ENCODE measurements around the gene MLYCD. TPM values are rescaled to one million over a fixed set of nuclear protein-coding genes. Genes with fewer than 3 reads are reported as not detected.

MLYCD gene
- total and polyA plus RNA-seq, 4 donors: 4.1 to 7.7 (median 4.8) TPM

GRCh38 chr16:83862661-83863060 lies 36.3 kb upstream of the MLYCD start:
- Histone ChIP-seq H3K27ac (ENCODE audit: low read depth, low read length) (no peak overlapping the region), H3K36me3 (ENCODE audit: control insufficient read depth, insufficient read depth, low read length) (no peaks in the 10 kb centered on the region), H3K4me3 (ENCODE audit: low read depth, low read length) (no peak overlapping the region), H3K27me3 (ENCODE audit: control insufficient read depth, insufficient read depth, low read length) (no peaks in the 10 kb centered on the region), H3K9me3 (ENCODE audit: control insufficient read depth, insufficient read depth, low read length) (no peaks in the 10 kb centered on the region), H3K4me1 (ENCODE audit: control insufficient read depth, insufficient read depth, low read length) (no peaks in the 10 kb centered on the region)
- 100% methylated on average over 2 of the region's 7 CpGs for WGBS (ENCODE audit: insufficient coverage)
- no peak for DNase-seq (ENCODE audit: low read depth in 4 of 6, low spot score in 6 of 6)

GRCh38 chr16:83863682-83864081 lies 35.2 kb upstream of the MLYCD start:
- no CpG with 5 or more reads among the region's 1 CpG for WGBS (ENCODE audit: insufficient coverage)
- no peak overlapping the region for H3K4me3 ChIP-seq (ENCODE audit: low read depth, low read length)
- H3K36me3 ChIP-seq (ENCODE audit: control insufficient read depth, insufficient read depth, low read length): no peaks in the 10 kb centered on the region
- H3K27ac ChIP-seq (ENCODE audit: low read depth, low read length): no peak overlapping the region
- no peaks in the 10 kb centered on the region for H3K27me3 ChIP-seq (ENCODE audit: control insufficient read depth, insufficient read depth, low read length)
- H3K4me1 ChIP-seq (ENCODE audit: control insufficient read depth, insufficient read depth, low read length): no peaks in the 10 kb centered on the region
- no peak for DNase-seq (ENCODE audit: low read depth in 4 of 6, low spot score in 6 of 6)
- no peaks in the 10 kb centered on the region for H3K9me3 ChIP-seq (ENCODE audit: control insufficient read depth, insufficient read depth, low read length)

GRCh38 chr16:83870830-83871229 lies 28.1 kb upstream of the MLYCD start:
- Histone ChIP-seq H3K27me3 (ENCODE audit: control insufficient read depth, insufficient read depth, low read length) (no peaks in the 10 kb centered on the region), H3K9me3 (ENCODE audit: control insufficient read depth, insufficient read depth, low read length) (no peaks in the 10 kb centered on the region), H3K36me3 (ENCODE audit: control insufficient read depth, insufficient read depth, low read length) (no peaks in the 10 kb centered on the region), H3K4me3 (ENCODE audit: low read depth, low read length) (no peak overlapping the region), H3K27ac (ENCODE audit: low read depth, low read length) (no peak overlapping the region), H3K4me1 (ENCODE audit: control insufficient read depth, insufficient read depth, low read length) (no peaks in the 10 kb centered on the region)
- no peak for DNase-seq (ENCODE audit: low read depth in 4 of 6, low spot score in 6 of 6)
- 86% methylated on average over 3 of the region's 5 CpGs for WGBS (ENCODE audit: insufficient coverage)

- no peaks in the 10 kb centered on the region for H3K9me3 ChIP-seq (ENCODE audit: control insufficient read depth, insufficient read depth, low read length)
- DNase-seq (ENCODE audit: low read depth in 4 of 6, low spot score in 6 of 6): peak in 5 of 6 donors; percentile 41 to 96 (median 67)
- peaks cover 3% of the 10 kb centered on the region for H3K4me1 ChIP-seq (ENCODE audit: control insufficient read depth, insufficient read depth, low read length)
- H3K27me3 ChIP-seq (ENCODE audit: control insufficient read depth, insufficient read depth, low read length): no peaks in the 10 kb centered on the region
- no peak overlapping the region for H3K4me3 ChIP-seq (ENCODE audit: low read depth, low read length)
- H3K36me3 ChIP-seq (ENCODE audit: control insufficient read depth, insufficient read depth, low read length): no peaks in the 10 kb centered on the region
- H3K27ac ChIP-seq (ENCODE audit: low read depth, low read length): no peak overlapping the region
- WGBS (ENCODE audit: insufficient coverage): no CpG with 5 or more reads among the region's 6 CpGs
Observed at GRCh38 chr16:83878838-83879237, 20.1 kb upstream of the MLYCD start.

- H3K4me1 ChIP-seq (ENCODE audit: control insufficient read depth, insufficient read depth, low read length): peaks cover 3% of the 10 kb centered on the region
- no peaks in the 10 kb centered on the region for H3K27me3 ChIP-seq (ENCODE audit: control insufficient read depth, insufficient read depth, low read length)
- H3K4me3 ChIP-seq (ENCODE audit: low read depth, low read length): no peak overlapping the region
- DNase-seq (ENCODE audit: low read depth in 4 of 6, low spot score in 6 of 6): peak in 1 of 6 donors; percentile 25
- no peaks in the 10 kb centered on the region for H3K9me3 ChIP-seq (ENCODE audit: control insufficient read depth, insufficient read depth, low read length)
- 59% methylated on average over 8 of the region's 8 CpGs for WGBS (ENCODE audit: insufficient coverage)
- no peaks in the 10 kb centered on the region for H3K36me3 ChIP-seq (ENCODE audit: control insufficient read depth, insufficient read depth, low read length)
- no peak overlapping the region for H3K27ac ChIP-seq (ENCODE audit: low read depth, low read length)
Observed at GRCh38 chr16:83882163-83882885, 16.6 kb upstream of the MLYCD start.

- Histone ChIP-seq H3K4me3 (ENCODE audit: low read depth, low read length) (no peak overlapping the region), H3K4me1 (ENCODE audit: control insufficient read depth, insufficient read depth, low read length) (peaks cover 6% of the 10 kb centered on the region), H3K36me3 (ENCODE audit: control insufficient read depth, insufficient read depth, low read length) (no peaks in the 10 kb centered on the region), H3K9me3 (ENCODE audit: control insufficient read depth, insufficient read depth, low read length) (no peaks in the 10 kb centered on the region), H3K27me3 (ENCODE audit: control insufficient read depth, insufficient read depth, low read length) (no peaks in the 10 kb centered on the region), H3K27ac (ENCODE audit: low read depth, low read length) (no peak overlapping the region)
- WGBS (ENCODE audit: insufficient coverage): 95% methylated on average over 11 of the region's 13 CpGs
- DNase-seq (ENCODE audit: low read depth in 4 of 6, low spot score in 6 of 6): no peak
Observed at GRCh38 chr16:83886199-83886971, 12.5 kb upstream of the MLYCD start.

- H3K4me3 ChIP-seq (ENCODE audit: low read depth, low read length): no peak overlapping the region
- WGBS (ENCODE audit: insufficient coverage): 31% methylated on average over 2 of the region's 8 CpGs
Observed at GRCh38 chr16:83887080-83887479, 11.8 kb upstream of the MLYCD start.

GRCh38 chr16:83887564-83887963 lies 11.4 kb upstream of the MLYCD start:
- no peak overlapping the region for H3K4me3 ChIP-seq (ENCODE audit: low read depth, low read length)
- no peak for DNase-seq (ENCODE audit: low read depth in 4 of 6, low spot score in 6 of 6)
- no peak overlapping the region for H3K27ac ChIP-seq (ENCODE audit: low read depth, low read length)
- H3K36me3 ChIP-seq (ENCODE audit: control insufficient read depth, insufficient read depth, low read length): no peaks in the 10 kb centered on the region
- peaks cover 4% of the 10 kb centered on the region for H3K4me1 ChIP-seq (ENCODE audit: control insufficient read depth, insufficient read depth, low read length)
- H3K9me3 ChIP-seq (ENCODE audit: control insufficient read depth, insufficient read depth, low read length): peaks cover 2% of the 10 kb centered on the region
- WGBS (ENCODE audit: insufficient coverage): 47% methylated on average over 8 of the region's 8 CpGs
- H3K27me3 ChIP-seq (ENCODE audit: control insufficient read depth, insufficient read depth, low read length): no peaks in the 10 kb centered on the region

More at GRCh38 chr16:83887080-83887479, 11.8 kb upstream of the MLYCD start:
- DNase-seq (ENCODE audit: low read depth in 4 of 6, low spot score in 6 of 6): peak in 2 of 6 donors; percentile 78 to 82
- Histone ChIP-seq H3K27ac (ENCODE audit: low read depth, low read length) (no peak overlapping the region), H3K4me1 (ENCODE audit: control insufficient read depth, insufficient read depth, low read length) (peaks cover 6% of the 10 kb centered on the region), H3K9me3 (ENCODE audit: control insufficient read depth, insufficient read depth, low read length) (peaks cover 1% of the 10 kb centered on the region), H3K36me3 (ENCODE audit: control insufficient read depth, insufficient read depth, low read length) (no peaks in the 10 kb centered on the region), H3K27me3 (ENCODE audit: control insufficient read depth, insufficient read depth, low read length) (no peaks in the 10 kb centered on the region)

- no CpG with 5 or more reads among the region's 4 CpGs for WGBS (ENCODE audit: insufficient coverage)
- H3K27ac ChIP-seq (ENCODE audit: low read depth, low read length): no peak overlapping the region
- H3K27me3 ChIP-seq (ENCODE audit: control insufficient read depth, insufficient read depth, low read length): no peaks in the 10 kb centered on the region
- no peak overlapping the region for H3K4me3 ChIP-seq (ENCODE audit: low read depth, low read length)
- DNase-seq (ENCODE audit: low read depth in 4 of 6, low spot score in 6 of 6): no peak
- H3K9me3 ChIP-seq (ENCODE audit: control insufficient read depth, insufficient read depth, low read length): peaks cover 2% of the 10 kb centered on the region
- H3K4me1 ChIP-seq (ENCODE audit: control insufficient read depth, insufficient read depth, low read length): peaks cover 3% of the 10 kb centered on the region
- H3K36me3 ChIP-seq (ENCODE audit: control insufficient read depth, insufficient read depth, low read length): no peaks in the 10 kb centered on the region
Observed at GRCh38 chr16:83888672-83889044, 10.3 kb upstream of the MLYCD start.

- no peaks in the 10 kb centered on the region for H3K27me3 ChIP-seq (ENCODE audit: control insufficient read depth, insufficient read depth, low read length)
- H3K4me1 ChIP-seq (ENCODE audit: control insufficient read depth, insufficient read depth, low read length): peaks cover 3% of the 10 kb centered on the region
- no peaks in the 10 kb centered on the region for H3K36me3 ChIP-seq (ENCODE audit: control insufficient read depth, insufficient read depth, low read length)
- H3K9me3 ChIP-seq (ENCODE audit: control insufficient read depth, insufficient read depth, low read length): peaks cover 2% of the 10 kb centered on the region
- no peak for DNase-seq (ENCODE audit: low read depth in 4 of 6, low spot score in 6 of 6)
- H3K4me3 ChIP-seq (ENCODE audit: low read depth, low read length): no peak overlapping the region
- H3K27ac ChIP-seq (ENCODE audit: low read depth, low read length): no peak overlapping the region
- WGBS (ENCODE audit: insufficient coverage): 96% methylated on average over 3 of the region's 5 CpGs
Observed at GRCh38 chr16:83890359-83890758, 8.6 kb upstream of the MLYCD start.

All from spinal cord (tissue), 10 donors.